Hippocampal formation (tissue), 2 donors: Measurements from ENCODE around the gene GSTM4.
"Not testable (repeated sequence)": the region's sequence is repeated elsewhere in the genome, so short reads cannot be mapped to it uniquely, and the experiment has no call there.

Experiments used
- DNase-seq, 2 donors: peaks; one replicate each; lab custom pipeline; 2025; lab: John Stamatoyannopoulos, UW

The GSTM4 gene

DNA sequence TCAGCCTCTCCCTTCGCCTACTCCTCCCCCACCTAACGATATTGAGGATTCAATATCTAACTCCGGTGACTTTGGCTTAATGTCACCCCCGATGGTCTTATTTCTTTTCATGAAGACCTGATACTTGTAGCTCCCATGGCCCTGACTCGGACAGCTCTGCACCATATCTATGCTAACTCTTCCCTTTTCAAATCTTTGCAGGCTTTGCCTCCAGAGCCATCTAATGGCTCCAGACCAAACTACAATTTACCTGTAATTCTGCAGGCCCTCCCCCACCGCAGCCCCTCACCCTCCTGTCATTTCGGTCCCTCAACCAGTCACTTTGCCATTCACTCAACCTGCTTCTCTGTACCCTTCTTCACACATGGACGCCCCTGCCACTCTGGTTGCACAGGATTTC is 48.3 kb downstream of the GSTM4 start:
- DNase-seq, result no peak

DNA sequence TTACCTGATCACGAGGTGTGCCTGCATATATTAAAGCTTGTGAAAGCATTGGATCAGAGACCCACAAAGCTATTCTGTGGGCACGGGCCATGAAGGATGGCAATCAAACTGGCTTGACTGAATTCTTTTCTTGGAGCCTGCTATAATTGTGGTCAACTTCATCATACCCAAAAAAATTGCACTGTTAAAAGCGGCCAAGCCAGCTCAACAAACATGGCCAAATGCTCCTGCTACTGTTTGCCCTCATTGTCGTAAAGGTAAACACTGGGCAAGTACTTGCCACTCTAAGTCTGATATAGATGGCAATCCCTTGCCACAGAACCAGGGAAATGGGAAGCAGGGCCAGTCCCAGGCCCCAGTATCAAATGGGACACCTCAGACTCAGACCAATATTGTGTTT is 49.5 kb downstream of the GSTM4 start:
- no peak for DNase-seq

DNA sequence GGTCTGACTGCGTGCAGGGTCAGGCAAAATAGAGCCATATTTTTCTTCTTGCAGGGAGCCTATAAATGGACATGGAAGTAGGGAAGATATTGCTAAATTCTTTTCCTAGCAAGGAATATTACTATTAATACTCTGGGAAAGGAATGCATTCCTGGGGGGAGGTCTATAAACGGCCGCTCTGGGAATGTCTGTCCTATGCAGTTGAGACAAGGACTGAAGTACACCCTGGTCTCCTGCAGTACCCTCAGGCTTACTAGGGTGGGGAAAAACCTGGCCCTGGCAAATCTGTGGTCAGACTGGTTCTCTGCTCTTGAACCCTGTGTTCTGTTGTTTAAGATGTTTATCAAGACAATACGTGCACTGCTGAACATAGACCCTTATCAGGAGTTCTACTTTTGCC is 53.0 kb downstream of the GSTM4 start:
- DNase-seq, result not testable (repeated sequence)

DNA sequence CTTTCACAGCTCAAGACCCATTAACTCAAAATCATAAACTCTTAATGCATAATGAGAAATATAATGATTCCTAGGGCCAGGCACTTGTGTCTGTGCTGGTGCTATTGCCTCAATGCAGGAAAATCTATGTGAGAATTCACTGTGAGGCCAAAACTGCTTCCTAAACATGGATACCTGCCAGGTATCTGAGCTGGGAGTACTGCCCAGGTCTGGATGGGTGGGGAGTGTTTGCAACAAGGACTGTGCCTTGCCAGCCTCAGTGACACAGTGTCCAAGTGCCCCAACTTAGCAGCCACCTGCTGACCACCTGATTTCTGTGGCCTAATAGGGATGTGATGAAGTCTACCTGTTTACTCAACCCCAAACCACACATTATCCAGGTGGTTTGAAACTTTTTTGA is 53.9 kb downstream of the GSTM4 start:
- not testable (repeated sequence) for DNase-seq
